HuH-7.5 (cell line): ENCODE measurements around the gene TPM1.

Source experiments
- DNase-seq: peaks from one replicate; pipeline ENCODE4 v3.0.0; 2011; ENCODE audit warnings: low spot score

The TPM1 gene

GRCh38 chr15:63016234-63016633, 26.3 kb upstream of the TPM1 start:
- no peak for DNase-seq

- no peak for DNase-seq
Measured at GRCh38 chr15:63018639-63019038, 23.9 kb upstream of the TPM1 start.

GRCh38 chr15:63019511-63020109, 22.9 kb upstream of the TPM1 start:
- no peak for DNase-seq

GRCh38 chr15:63020128-63020527, 22.4 kb upstream of the TPM1 start:
- DNase-seq = no peak

- DNase-seq = no peak
Measured at GRCh38 chr15:63020759-63021430, 21.7 kb upstream of the TPM1 start.

GRCh38 chr15:63022181-63022580, 20.4 kb upstream of the TPM1 start:
- no peak for DNase-seq

GRCh38 chr15:63022663-63023062, 19.9 kb upstream of the TPM1 start:
- no peak for DNase-seq

- DNase-seq = no peak
Measured at GRCh38 chr15:63023351-63023945, 19.1 kb upstream of the TPM1 start.

- no peak for DNase-seq
Measured at GRCh38 chr15:63025460-63025859, 17.1 kb upstream of the TPM1 start.

GRCh38 chr15:63027646-63028045, 14.9 kb upstream of the TPM1 start:
- DNase-seq = no peak

GRCh38 chr15:63028442-63029110, 14.0 kb upstream of the TPM1 start:
- DNase-seq = no peak

GRCh38 chr15:63029676-63030075, 12.9 kb upstream of the TPM1 start:
- DNase-seq = no peak

GRCh38 chr15:63030101-63030551, 12.4 kb upstream of the TPM1 start:
- DNase-seq = no peak

- DNase-seq = no peak
Measured at GRCh38 chr15:63034578-63034977, 8.0 kb upstream of the TPM1 start.

GRCh38 chr15:63035253-63035652, 7.3 kb upstream of the TPM1 start:
- DNase-seq = no peak

- no peak for DNase-seq
Measured at GRCh38 chr15:63035977-63036376, 6.6 kb upstream of the TPM1 start.

- no peak for DNase-seq
Measured at GRCh38 chr15:63037976-63038720, 4.4 kb upstream of the TPM1 start.

- DNase-seq = no peak
Measured at GRCh38 chr15:63038926-63039673, 3.4 kb upstream of the TPM1 start.

- DNase-seq = no peak
Measured at GRCh38 chr15:63039811-63040210, 2.7 kb upstream of the TPM1 start.

- DNase-seq = no peak
Measured at GRCh38 chr15:63040509-63040908, 2.0 kb upstream of the TPM1 start.

GRCh38 chr15:63040954-63041353, 1.6 kb upstream of the TPM1 start:
- DNase-seq = no peak
